NK-92 (cell line): ENCODE measurements around the gene MSS51.
A peak's percentile ranks its signal among the peaks of the same experiment; 100 is the strongest.
"Not testable (repeated sequence)": the region's sequence is repeated elsewhere in the genome, so short reads cannot be mapped to it uniquely, and the experiment has no call there.

Experiments used
- DNase-seq: peaks from one replicate; lab custom pipeline; 2025; ENCODE audit not compliant: unreplicated experiment; lab: John Stamatoyannopoulos, UW

Gene MSS51

DNA sequence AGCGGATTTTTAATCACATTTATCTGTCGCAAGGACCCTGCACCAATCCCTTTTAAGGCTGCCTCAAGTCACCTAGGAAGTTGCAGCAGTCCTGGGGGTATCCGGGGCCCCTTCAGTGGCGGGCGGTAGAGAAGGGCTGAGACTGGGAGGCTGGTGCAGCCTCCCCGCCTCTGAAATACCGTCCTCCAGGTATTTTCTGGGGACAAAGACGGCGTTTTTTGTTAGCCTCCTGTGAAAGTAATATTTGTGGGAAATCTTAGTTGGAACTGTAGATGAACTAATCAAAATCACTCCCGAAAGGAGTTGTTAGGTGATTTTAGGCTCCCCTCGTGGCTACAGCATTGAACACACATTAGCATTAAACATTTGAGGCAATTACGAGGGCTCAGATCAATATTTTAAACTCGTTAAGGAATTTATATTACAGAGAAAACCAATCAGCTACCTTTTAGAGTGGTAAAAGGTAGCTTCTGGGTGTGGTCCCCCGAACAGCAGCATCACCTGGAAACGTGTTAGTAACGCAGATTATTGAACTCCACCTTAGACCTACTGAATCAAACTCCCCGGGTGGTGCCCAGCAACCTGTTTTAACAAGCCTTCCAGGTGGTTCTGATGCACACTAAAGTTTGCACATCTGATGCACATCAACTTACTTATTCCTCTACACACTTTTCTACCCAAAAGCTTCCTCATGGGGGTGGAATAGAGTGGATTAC, 19.0 kb downstream of the MSS51 start:
- DNase-seq: no peak

GRCh38 chr10:73413528-73414229, 19.7 kb downstream of the MSS51 start, which contains the start of gene ANXA7:
ANXA7 (minus strand) TSS chr10:73414058; CDS start chr10:73400856, 13,202 bp downstream.
- DNase-seq: peak; percentile 54

- DNase-seq: no peak
Measured at GRCh38 chr10:73413108-73413527, 20.2 kb downstream of the MSS51 start.

DNA sequence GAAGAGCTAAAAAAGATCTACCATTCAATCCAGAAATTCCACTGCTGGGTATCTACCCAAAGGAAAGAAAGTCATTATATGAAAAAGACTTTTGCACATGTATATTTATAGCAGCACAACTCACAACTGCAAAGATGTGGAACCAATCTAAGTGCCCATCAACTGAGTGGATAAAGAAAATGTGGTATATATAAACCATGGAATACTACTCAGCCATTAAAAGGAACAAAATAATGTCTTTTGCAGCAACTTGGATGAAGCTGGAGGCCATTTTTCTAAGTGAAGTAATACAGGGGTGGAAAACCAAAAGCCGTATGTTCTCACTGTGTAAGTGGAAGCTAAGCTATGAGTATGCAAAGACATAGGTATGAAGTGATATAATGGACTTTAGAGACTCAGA, 22.5 kb downstream of the MSS51 start:
- DNase-seq: no peak

- DNase-seq: no peak
Measured at GRCh38 chr10:73408978-73409521, 24.3 kb downstream of the MSS51 start.

GRCh38 chr10:73408061-73408460, 25.3 kb downstream of the MSS51 start:
- no peak for DNase-seq

- DNase-seq: no peak
Measured at GRCh38 chr10:73407495-73407894, 25.9 kb downstream of the MSS51 start.

DNA sequence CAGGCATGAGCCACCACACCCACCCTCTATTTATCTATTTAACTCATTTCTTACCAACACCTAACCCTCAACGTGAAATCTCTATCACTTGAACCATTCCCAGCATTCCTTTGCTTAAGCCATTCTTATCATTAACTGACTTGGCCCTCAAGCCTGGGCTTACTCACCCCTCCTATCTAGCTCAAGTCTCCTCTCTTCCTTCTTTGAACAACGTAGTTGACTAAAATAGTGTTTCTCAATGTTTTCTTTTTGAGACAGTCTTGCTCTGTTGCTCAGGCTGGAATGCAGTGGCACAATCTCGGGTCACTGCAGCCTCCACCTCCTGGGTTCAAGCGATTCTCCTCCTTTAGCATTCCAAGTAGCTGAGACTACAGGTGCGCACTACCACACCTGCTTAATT, 26.5 kb downstream of the MSS51 start:
- no peak for DNase-seq

DNA sequence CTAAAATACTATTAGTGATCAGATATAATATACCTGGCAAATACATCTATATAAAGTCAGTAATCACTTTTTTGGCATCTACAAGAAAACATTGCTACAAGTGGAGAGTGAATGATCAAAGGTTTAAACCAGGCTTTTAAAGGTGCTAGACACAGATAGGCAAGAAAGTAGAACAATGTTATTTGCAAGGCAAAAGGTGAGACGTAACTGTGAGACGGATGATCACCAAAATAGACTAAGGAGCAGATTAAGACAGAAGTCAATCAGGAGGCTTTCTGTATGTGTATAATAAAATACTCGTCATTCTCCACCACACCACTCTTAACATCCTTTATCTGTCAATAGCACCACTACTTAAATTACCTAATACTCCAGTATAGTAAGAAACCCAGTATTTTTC, 27.8 kb downstream of the MSS51 start:
- DNase-seq: no peak

- no peak for DNase-seq
Measured at GRCh38 chr10:73404690-73405089, 28.7 kb downstream of the MSS51 start.

GRCh38 chr10:73401636-73402035, 31.7 kb downstream of the MSS51 start:
- no peak for DNase-seq

DNA sequence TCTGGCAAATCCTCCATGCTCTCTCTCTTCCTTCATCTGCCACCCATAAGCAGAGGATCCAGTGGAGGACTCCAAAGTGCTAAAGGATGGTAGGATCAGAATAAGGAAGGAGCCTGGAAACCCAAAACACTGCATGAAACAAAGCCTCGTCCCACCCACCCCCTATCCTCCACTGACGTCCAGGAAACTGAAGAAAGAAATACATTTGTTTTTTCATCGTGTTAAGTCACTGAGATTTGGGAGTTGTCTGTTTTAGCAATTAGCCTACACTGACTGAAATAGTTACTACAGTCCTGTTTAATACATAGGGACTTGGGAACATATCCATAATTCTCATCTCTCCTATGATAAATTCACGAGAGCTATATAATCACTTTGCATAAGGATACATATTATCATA, 34.3 kb downstream of the MSS51 start:
- DNase-seq: no peak

DNA sequence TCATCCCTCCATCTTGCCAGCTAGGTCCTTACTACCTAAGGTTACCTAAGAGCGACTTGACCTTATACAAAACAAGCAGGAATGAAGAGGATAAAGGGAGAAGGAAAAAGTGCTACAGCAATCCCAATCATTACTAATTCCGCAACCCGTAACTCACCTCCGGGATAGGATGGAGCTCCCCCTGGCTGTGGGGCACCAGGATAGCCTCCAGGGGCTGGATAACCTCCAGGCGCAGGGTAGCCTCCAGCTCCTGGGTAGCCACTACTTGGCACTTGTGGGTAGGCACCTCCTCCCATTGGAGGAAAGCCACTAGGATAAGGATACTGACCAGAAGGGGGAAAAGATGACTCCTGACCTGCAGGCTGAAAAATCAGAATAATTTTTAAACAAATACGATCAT, 35.3 kb downstream of the MSS51 start:
- no peak for DNase-seq

- not testable (repeated sequence) for DNase-seq
Measured at GRCh38 chr10:73394325-73394724, 39.0 kb downstream of the MSS51 start.

DNA sequence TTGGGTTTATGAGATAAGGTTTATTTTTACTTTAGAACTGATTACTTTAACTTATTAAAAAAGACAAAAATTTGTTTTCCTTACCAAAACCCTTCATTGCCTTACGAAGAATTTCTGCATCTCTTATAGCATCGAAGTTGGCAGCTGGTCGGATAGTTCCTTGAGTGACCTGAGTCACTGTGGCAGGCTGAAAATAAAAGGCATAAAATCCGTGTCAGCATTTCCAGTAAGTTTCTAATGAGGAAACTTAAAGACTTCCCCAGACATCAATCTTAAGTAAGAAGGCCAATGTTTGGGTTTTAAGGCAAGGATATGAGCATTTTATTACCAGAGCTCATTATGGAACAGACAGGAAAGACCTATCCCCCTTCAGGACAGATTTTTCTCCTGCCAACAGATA, 45.1 kb downstream of the MSS51 start:
- no peak for DNase-seq

DNA sequence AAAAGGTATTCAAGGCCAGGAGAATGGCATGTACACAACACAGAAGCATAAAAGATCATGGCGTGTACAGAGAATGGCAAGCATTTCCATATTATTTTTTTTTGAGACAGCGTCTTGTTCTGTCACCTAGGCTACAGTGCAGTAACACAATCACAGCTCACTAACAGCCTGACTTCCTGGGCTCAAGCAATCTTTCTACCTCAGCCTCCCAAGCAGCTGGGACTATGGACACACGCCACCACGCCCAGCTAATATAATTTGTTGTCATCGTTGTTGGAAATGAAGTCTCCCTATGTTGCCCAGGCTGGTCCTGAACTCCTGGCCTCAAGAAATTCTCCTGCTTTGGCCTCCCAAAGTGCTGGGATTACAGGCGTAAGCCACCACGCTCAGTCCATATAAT, 46.8 kb downstream of the MSS51 start:
- no peak for DNase-seq

GRCh38 chr10:73379064-73379748, 54.2 kb downstream of the MSS51 start:
- no peak for DNase-seq

DNA sequence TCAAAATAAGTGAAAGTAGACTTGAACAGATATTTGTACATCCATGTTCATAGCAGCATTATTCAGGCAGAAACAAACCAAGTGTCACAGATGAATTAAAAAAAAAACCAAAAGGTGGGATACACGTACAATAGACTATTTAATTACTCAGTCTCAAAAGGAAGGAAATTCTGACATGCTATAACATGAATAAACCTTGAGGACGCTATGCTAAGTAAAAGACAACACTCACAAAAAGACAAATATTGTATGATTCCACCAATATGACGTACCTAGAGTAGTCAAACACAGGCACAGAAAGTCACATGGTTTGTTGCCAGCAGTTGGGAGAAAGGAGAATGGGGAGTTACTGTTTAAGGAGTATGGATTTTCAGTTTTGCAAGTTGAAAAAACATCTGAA, 56.7 kb downstream of the MSS51 start:
- no peak for DNase-seq
